ENCODE results near the gene PNMA5. TPM values are rescaled to one million over a fixed set of nuclear protein-coding genes. Genes with fewer than 3 reads are reported as not detected.
A peak's percentile ranks its signal among the peaks of the same experiment; 100 is the strongest.

Gene PNMA5
- polyA plus RNA-seq, 1 of the 3 experiments (the other 2 are of a cell fraction) = not detected

DNA sequence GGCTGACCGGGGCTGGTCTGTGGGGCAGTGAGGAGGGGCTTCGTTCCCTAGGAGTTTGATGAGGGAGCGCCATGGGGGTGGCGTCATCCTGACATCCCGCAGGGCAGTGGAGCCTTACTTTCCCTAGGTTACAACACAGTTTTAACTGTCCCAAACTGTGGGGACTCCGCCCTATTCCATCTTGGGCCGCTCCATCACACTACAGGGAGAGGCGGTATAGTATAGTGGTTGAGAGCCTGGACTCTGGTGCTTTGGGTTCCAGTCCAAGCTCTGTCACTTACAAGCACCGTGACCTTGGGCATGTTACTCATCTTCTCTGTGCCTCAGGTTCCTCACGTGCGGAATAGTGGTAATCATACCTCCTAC lies 51.9 kb downstream of the PNMA5 start:
- TF ChIP-seq RCOR1 (IDR thresholded peaks at IDR 0.05; ENCODE audit: low read length) (no peak), JUND (IDR thresholded peaks at IDR 0.05) (no peak), EZH2phosphoT487 (IDR thresholded peaks at IDR 0.05; ENCODE audit: borderline replicate concordance, low read depth) (no peak), GATA2 (CRISPR knock-in tag; IDR thresholded peaks at IDR 0.05) (no peak), ELF1 (IDR thresholded peaks at IDR 0.05) (no peak), RXRA (IDR thresholded peaks at IDR 0.05; ENCODE audit: borderline replicate concordance, low read depth) (no peak), EP300 (IDR thresholded peaks at IDR 0.05; ENCODE audit: borderline replicate concordance in 1 of 2, low read depth in 1 of 2, low read length in 1 of 2) (no peak), SIN3A (IDR thresholded peaks at IDR 0.05; ENCODE audit: borderline replicate concordance, low read depth, low read length) (no peak), TEAD4 (IDR thresholded peaks at IDR 0.05; ENCODE audit: borderline replicate concordance, insufficient read depth) (no peak), FOSL2 (IDR thresholded peaks at IDR 0.05; ENCODE audit: borderline replicate concordance, low read depth) (no peak), MXI1 (IDR thresholded peaks at IDR 0.05; ENCODE audit: low read depth, low read length) (no peak), MEF2A (IDR thresholded peaks at IDR 0.05; ENCODE audit: borderline replicate concordance, low read depth) (no peak), GABPA (IDR thresholded peaks at IDR 0.05; ENCODE audit: low read depth) (no peak)
- TF ChIP-seq, protein P1, sequence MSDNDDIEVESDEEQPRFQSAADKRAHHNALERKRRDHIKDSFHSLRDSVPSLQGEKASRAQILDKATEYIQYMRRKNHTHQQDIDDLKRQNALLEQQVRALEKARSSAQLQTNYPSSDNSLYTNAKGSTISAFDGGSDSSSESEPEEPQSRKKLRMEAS (IDR thresholded peaks at IDR 0.05; ENCODE audit: low read depth) = no peak
- TF ChIP-seq, protein P2, sequence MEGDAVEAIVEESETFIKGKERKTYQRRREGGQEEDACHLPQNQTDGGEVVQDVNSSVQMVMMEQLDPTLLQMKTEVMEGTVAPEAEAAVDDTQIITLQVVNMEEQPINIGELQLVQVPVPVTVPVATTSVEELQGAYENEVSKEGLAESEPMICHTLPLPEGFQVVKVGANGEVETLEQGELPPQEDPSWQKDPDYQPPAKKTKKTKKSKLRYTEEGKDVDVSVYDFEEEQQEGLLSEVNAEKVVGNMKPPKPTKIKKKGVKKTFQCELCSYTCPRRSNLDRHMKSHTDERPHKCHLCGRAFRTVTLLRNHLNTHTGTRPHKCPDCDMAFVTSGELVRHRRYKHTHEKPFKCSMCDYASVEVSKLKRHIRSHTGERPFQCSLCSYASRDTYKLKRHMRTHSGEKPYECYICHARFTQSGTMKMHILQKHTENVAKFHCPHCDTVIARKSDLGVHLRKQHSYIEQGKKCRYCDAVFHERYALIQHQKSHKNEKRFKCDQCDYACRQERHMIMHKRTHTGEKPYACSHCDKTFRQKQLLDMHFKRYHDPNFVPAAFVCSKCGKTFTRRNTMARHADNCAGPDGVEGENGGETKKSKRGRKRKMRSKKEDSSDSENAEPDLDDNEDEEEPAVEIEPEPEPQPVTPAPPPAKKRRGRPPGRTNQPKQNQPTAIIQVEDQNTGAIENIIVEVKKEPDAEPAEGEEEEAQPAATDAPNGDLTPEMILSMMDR (IDR thresholded peaks at IDR 0.05) = no peak
- TF ChIP-seq, protein P3, sequence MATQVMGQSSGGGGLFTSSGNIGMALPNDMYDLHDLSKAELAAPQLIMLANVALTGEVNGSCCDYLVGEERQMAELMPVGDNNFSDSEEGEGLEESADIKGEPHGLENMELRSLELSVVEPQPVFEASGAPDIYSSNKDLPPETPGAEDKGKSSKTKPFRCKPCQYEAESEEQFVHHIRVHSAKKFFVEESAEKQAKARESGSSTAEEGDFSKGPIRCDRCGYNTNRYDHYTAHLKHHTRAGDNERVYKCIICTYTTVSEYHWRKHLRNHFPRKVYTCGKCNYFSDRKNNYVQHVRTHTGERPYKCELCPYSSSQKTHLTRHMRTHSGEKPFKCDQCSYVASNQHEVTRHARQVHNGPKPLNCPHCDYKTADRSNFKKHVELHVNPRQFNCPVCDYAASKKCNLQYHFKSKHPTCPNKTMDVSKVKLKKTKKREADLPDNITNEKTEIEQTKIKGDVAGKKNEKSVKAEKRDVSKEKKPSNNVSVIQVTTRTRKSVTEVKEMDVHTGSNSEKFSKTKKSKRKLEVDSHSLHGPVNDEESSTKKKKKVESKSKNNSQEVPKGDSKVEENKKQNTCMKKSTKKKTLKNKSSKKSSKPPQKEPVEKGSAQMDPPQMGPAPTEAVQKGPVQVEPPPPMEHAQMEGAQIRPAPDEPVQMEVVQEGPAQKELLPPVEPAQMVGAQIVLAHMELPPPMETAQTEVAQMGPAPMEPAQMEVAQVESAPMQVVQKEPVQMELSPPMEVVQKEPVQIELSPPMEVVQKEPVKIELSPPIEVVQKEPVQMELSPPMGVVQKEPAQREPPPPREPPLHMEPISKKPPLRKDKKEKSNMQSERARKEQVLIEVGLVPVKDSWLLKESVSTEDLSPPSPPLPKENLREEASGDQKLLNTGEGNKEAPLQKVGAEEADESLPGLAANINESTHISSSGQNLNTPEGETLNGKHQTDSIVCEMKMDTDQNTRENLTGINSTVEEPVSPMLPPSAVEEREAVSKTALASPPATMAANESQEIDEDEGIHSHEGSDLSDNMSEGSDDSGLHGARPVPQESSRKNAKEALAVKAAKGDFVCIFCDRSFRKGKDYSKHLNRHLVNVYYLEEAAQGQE (IDR thresholded peaks at IDR 0.05; ENCODE audit: low read depth, low read length) = no peak
- TF ChIP-seq, protein P4, sequence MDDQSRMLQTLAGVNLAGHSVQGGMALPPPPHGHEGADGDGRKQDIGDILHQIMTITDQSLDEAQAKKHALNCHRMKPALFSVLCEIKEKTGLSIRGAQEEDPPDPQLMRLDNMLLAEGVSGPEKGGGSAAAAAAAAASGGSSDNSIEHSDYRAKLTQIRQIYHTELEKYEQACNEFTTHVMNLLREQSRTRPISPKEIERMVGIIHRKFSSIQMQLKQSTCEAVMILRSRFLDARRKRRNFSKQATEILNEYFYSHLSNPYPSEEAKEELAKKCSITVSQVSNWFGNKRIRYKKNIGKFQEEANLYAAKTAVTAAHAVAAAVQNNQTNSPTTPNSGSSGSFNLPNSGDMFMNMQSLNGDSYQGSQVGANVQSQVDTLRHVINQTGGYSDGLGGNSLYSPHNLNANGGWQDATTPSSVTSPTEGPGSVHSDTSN (IDR thresholded peaks at IDR 0.05) = no peak
- peak overlapping the region; percentile 60 to 63 for H3K4me3 ChIP-seq (ENCODE audit: low read depth in 2 of 2, low read length in 1 of 2)
- DNase-seq = no peak
- no peaks in the 10 kb centered on the region for H4K20me1 ChIP-seq (ENCODE audit: insufficient read depth)
- H3K27ac ChIP-seq (ENCODE audit: low read depth in 2 of 2, low read length in 1 of 2) = peak overlapping the region in 1 of 2 experiments; percentile 58; a peak in 1 of 4 replicates
- no peaks in the 10 kb centered on the region for H3K9me3 ChIP-seq
- H3K27me3 ChIP-seq (ENCODE audit: insufficient read depth) = peaks cover 3% of the 10 kb centered on the region; the same call in 1 of the 2 replicates
- peak overlapping the region; percentile 70 for H2AFZ ChIP-seq (ENCODE audit: low read depth)
- H3K4me1 ChIP-seq (ENCODE audit: control insufficient read depth in 1 of 2, insufficient read depth in 2 of 2, low read depth in 1 of 2, low read length in 1 of 2) = peaks cover 0 to 7% of the 10 kb centered on the region in 2 experiments; a peak in 1 of 4 replicates
- CTCF ChIA-PET = interaction anchor here (0.8 to 2.8 kb wide), 41 partner anchors 10 to 1590 kb away, joined by 3 to 33 read pairs (median 4); partner anchors contain the start of gene HAUS7
- H3K36me3 ChIP-seq (replicated peaks in 1 of 2; ENCODE audit: control insufficient read depth in 1 of 2, insufficient read depth in 2 of 2, low read length in 1 of 2) = no peaks in the 10 kb centered on the region
- peak overlapping the region; percentile 60 for H3K9ac ChIP-seq
- H3F3A ChIP-seq (replicated peaks; ENCODE audit: insufficient read depth) = peaks cover 2% of the 10 kb centered on the region
- peak overlapping the region; percentile 76 for H3K4me2 ChIP-seq
- no peaks in the 10 kb centered on the region for H3K79me2 ChIP-seq (ENCODE audit: insufficient read depth)
- POLR2A ChIA-PET = no interaction called here
- 21% methylated on average over 7 of the region's 11 CpGs for WGBS (ENCODE audit: low lambda C conversion rate)
- no peaks in the 10 kb centered on the region for H3K9me2 ChIP-seq
